GM19395 (cell line): ENCODE measurements around the gene VMAC.

Source experiments
- ATAC-seq: cut with Tn5 transposase; IDR thresholded peaks from one replicate; pipeline ENCODE4 v1.9.1; 2021; ENCODE audit warnings: mild to moderate bottlenecking, moderate library complexity; ENCODE audit not compliant: unreplicated experiment

The VMAC gene

GRCh38 chr19:5951338-5951861 is 46.7 kb downstream of the VMAC start:
- ATAC-seq: no peak

DNA sequence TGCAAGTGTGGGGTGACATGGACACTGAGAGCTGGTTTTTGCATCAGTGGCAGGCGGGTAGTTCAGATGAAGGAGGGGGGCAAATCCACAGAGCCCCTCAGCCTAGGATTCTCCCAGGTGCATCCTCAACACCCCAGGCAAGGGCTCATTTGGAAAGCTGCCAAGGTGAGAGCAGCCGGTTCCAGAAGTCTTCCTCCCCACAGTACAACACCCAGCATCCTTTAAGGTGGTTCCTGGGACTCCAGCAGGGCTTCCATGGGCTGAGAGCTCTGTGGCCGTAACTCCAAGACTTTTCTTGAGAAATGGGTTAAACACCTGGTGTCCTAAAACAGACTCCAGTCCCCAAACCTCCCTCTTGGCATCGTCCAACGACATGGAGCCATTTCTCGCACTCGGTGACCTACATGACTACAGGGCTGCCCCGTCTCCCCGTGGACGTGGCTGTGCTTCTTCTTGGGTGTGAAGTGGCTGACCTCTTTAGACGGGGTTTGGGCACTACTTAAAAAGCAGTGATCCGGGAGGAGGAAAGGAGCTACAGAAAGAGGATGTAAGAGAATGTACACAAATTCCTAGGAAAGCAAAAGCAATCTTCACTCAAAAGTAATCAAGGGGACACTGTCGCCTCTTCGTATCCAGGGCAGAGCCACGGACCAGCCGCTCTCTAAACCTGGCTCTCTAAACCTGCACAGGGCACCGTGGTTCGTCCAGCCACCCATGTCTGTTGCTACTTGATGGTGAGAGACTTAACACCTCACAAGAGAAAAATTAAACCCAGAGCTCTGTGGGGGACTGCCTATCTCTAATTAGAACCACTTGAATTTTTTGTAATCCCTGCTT is 47.7 kb downstream of the VMAC start:
- no peak for ATAC-seq

DNA sequence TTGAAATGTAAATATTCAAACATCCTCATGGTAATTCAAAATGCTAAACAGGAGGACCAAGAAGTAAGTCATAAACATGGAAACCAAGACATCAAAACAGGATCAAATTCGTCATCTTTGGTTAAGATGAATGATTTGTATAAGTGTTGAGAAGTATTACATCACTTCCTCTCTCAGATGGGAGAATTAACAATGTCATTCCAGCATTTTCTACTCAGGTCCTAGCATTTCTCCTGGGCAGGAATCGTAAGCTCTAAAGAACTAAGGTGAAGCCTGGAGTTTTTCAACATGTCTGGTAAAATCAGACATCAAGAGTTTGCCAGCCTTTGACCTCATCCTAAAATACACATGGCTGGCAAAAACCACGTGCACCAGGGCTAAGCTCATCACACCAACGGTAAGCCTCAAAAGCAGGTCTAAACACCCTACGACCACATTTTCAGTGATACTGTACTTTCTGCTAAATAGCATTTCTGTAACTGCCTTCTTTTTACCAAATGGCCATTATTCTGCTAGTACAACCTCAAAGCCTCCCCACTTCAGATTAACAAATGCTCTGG is 48.4 kb downstream of the VMAC start:
- no peak for ATAC-seq

DNA sequence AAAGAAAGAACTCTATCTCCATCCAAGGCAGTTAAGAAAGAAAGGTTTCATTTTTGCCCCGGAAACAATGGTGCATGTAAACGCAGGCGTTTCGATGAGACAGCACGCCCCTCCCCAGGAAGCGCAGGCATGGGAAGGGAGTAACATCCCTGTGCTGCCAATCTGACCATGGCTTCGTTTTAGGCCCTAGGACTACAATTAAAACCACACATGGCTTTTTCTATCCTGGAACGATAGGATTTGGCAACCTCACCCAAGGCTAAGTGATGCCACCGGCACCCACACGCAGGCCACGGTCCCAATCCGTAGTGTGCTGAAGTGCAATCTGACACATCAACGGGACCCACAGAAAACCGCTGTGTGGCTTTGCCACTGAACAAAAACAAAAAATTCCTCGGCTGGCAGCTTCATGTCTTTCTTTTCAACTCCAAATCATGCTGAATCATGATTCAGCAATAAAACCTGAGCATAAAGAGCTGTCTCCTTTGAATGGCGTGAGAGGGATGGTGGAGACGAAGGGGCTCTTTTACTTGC is 49.1 kb downstream of the VMAC start:
- ATAC-seq: no peak

GRCh38 chr19:5954293-5954692 is 49.6 kb downstream of the VMAC start:
- ATAC-seq: no peak

DNA sequence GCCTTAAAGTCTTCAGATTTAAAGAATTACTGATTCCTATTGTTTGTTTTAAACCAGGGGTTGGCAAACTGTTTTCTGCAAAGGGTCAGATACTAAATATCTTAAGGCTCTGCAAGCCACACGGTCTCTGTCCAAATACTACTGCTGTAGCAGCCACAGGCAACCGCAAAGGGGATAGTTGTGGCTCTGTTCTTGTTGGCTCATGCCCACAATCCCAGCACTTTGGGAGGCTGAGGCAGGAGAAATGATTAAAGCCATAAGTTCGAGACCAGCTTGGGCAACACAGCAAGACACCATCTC is 50.9 kb downstream of the VMAC start:
- no peak for ATAC-seq

DNA sequence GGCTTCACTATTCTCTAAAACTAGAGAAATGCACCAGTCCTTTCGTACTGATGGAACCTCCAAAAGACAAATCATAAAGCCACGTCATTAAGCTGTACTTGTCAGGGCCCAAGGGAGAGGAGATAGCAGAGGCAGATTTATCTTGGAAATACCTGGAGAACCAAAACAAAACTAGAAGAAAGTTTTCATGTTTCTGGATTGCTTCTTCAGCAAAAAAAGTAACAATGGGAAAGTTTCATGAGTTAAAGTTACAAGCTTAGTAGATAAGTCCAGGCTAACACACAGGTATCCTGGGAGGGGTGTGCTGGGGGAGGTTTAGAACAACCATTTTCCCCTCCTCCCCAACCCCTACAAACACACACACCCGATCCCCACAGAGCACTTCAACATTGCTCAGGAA is 51.7 kb downstream of the VMAC start:
- no peak for ATAC-seq

DNA sequence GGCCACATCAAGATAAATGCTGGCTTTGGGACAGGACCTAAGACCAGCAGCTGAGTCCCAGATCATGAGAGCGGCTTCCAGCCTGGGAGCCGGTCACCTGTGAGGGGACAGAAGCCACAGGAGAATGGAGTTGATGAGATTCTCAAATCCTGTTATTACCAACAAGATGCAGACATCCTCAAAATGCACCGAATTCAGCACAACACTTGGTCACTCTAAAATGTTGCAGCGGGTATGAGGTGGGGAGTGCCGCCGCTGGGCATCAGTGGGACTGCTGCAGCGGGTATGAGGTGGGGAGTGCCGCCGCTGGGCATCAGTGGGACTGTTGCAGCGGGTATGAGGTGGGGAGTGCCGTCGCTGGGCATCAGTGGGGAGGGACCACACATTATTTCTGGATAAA is 52.1 kb downstream of the VMAC start:
- no peak for ATAC-seq

- ATAC-seq: no peak
These were observed 52.5 kb downstream of the VMAC start for GRCh38 chr19:5957170-5957569.

- no peak for ATAC-seq
These were observed 53.6 kb downstream of the VMAC start for GRCh38 chr19:5958074-5958850.

- ATAC-seq: no peak
These were observed 54.1 kb downstream of the VMAC start for GRCh38 chr19:5958851-5959122.

- no peak for ATAC-seq
These were observed 54.8 kb downstream of the VMAC start for GRCh38 chr19:5959260-5960004.
